Trophoblast cell (in vitro differentiated cells and primary cell): ENCODE measurements around the gene CACNA1B.

Source experiments
- DNase-seq, 2 donors: peaks; one replicate each; pipeline ENCODE4 v3.0.0-alpha.2; 2016
- H2AFZ ChIP-seq: 2 replicates; pipeline ENCODE4 v1.6.1; 2013; ENCODE audit warnings: low read length, moderate library complexity, mild to moderate bottlenecking; ENCODE audit not compliant: insufficient read depth, poor library complexity
- H2AK5ac ChIP-seq: 2 replicates; pipeline ENCODE4 v1.6.1; 2013; ENCODE audit warnings: mild to moderate bottlenecking, low read length
- H2BK120ac ChIP-seq: 2 replicates; pipeline ENCODE4 v1.6.1; 2013; ENCODE audit warnings: low read length, mild to moderate bottlenecking, moderate library complexity; ENCODE audit not compliant: insufficient read depth, poor library complexity
- H2BK12ac ChIP-seq: 2 replicates; pipeline ENCODE4 v1.6.1; 2013; ENCODE audit warnings: mild to moderate bottlenecking, low read length, moderate library complexity
- H2BK5ac ChIP-seq: 2 replicates; pipeline ENCODE4 v1.6.1; 2013; ENCODE audit warnings: low read length, low read depth, moderate library complexity, mild to moderate bottlenecking; ENCODE audit not compliant: poor library complexity
- H3K14ac ChIP-seq: 2 replicates; pipeline ENCODE4 v1.6.1; 2013; ENCODE audit warnings: mild to moderate bottlenecking, low read length
- H3K18ac ChIP-seq: 2 replicates; pipeline ENCODE4 v1.6.1; 2013; ENCODE audit warnings: mild to moderate bottlenecking, low read length
- H3K23ac ChIP-seq: 2 replicates; pipeline ENCODE4 v1.6.1; 2013; ENCODE audit warnings: low read length
- H3K27ac ChIP-seq: 2 replicates; pipeline ENCODE4 v1.5.1; 2013; ENCODE audit warnings: low read depth, mild to moderate bottlenecking, inconsistent platforms, low read length, moderate library complexity
- H3K27me3 ChIP-seq: 2 replicates; pipeline ENCODE4 v1.6.1; 2013; ENCODE audit warnings: inconsistent platforms, mild to moderate bottlenecking, low read length, moderate library complexity; ENCODE audit not compliant: insufficient read depth
- H3K36me3 ChIP-seq, 2 experiments: 1 replicate in 1 of 2; 2 replicates in 1 of 2; pipeline ENCODE4 v1.6.1; 2013; ENCODE audit warnings: low read length in 2 of 2, mild to moderate bottlenecking in 2 of 2, moderate library complexity in 1 of 2; ENCODE audit not compliant: insufficient read depth in 2 of 2, control insufficient read depth in 1 of 2
- H3K4ac ChIP-seq: 2 replicates; pipeline ENCODE4 v1.6.1; 2013; ENCODE audit warnings: low read depth, mild to moderate bottlenecking, low read length, moderate library complexity
- H3K4me1 ChIP-seq, 2 experiments: 1 replicate in 1 of 2; 2 replicates in 1 of 2; pipeline ENCODE4 v1.6.1; 2013; ENCODE audit warnings: low read length in 2 of 2, mild to moderate bottlenecking in 2 of 2, moderate library complexity in 1 of 2; ENCODE audit not compliant: insufficient read depth in 2 of 2, control insufficient read depth in 1 of 2
- H3K4me2 ChIP-seq: 2 replicates; pipeline ENCODE4 v1.6.1; 2013; ENCODE audit warnings: inconsistent platforms, mild to moderate bottlenecking, low read length, moderate library complexity
- H3K4me3 ChIP-seq: 2 replicates; pipeline ENCODE4 v1.5.1; 2013; ENCODE audit warnings: mild to moderate bottlenecking, low read depth, low read length, inconsistent platforms
- H3K79me1 ChIP-seq: one replicate; pipeline ENCODE4 v1.6.1; 2013; ENCODE audit warnings: low read length
- H3K79me2 ChIP-seq: 2 replicates; pipeline ENCODE4 v1.6.1; 2013; ENCODE audit warnings: low read length, mild to moderate bottlenecking; ENCODE audit not compliant: control insufficient read depth, insufficient read depth, poor library complexity
- H3K9ac ChIP-seq: 2 replicates; pipeline ENCODE4 v1.6.1; 2013; ENCODE audit warnings: mild to moderate bottlenecking, low read length
- H3K9me3 ChIP-seq: 2 replicates; pipeline ENCODE4 v1.6.1; 2013; ENCODE audit warnings: low read depth, mild to moderate bottlenecking, control low read depth, inconsistent platforms, low read length; ENCODE audit not compliant: insufficient read depth
- H4K12ac ChIP-seq: 2 replicates; pipeline ENCODE4 v1.6.1; 2013; ENCODE audit warnings: low read depth, mild to moderate bottlenecking, low read length, moderate library complexity
- H4K8ac ChIP-seq: 2 replicates; pipeline ENCODE4 v1.6.1; 2013; ENCODE audit warnings: low read depth, mild to moderate bottlenecking, low read length, moderate library complexity
- H4K91ac ChIP-seq: one replicate; pipeline ENCODE4 v1.6.1; 2013; ENCODE audit warnings: low read depth, mild to moderate bottlenecking, low read length, moderate library complexity
- WGBS: extraction: QIAGEN DNeasy Blood & Tissue Kit; methylation state at CpG from one replicate; pipeline ENCODE4 v1.1.7; 2013; ENCODE audit warnings: missing lambda C conversion rate; ENCODE audit not compliant: insufficient read length, insufficient coverage; ENCODE audit errors: extremely low coverage; 5-methylcytosine and 5-hydroxymethylcytosine counted together

Gene CACNA1B

GRCh38 chr9:137984005-137984404, 106.4 kb downstream of the CACNA1B start:
- no CpG with 5 or more reads among the region's 16 CpGs for WGBS

GRCh38 chr9:137984520-137985257, 107.1 kb downstream of the CACNA1B start:
- Histone ChIP-seq H2AK5ac (no peak overlapping the region), H3K79me2 (no peaks in the 10 kb centered on the region), H3K27ac (no peak overlapping the region), H3K27me3 (no peaks in the 10 kb centered on the region), H2AFZ (no peak overlapping the region), H3K4me3 (no peak overlapping the region), H2BK5ac (no peak overlapping the region), H4K8ac (no peak overlapping the region), H3K9ac (no peak overlapping the region), H2BK12ac (no peak overlapping the region), H4K91ac (no peak overlapping the region), H3K23ac (no peak overlapping the region), H3K14ac (no peak overlapping the region), H4K12ac (no peak overlapping the region), H3K79me1 (no peaks in the 10 kb centered on the region), H2BK120ac (no peak overlapping the region), H3K18ac (no peak overlapping the region), H3K4ac (no peak overlapping the region), H3K9me3 (peaks cover 47% of the 10 kb centered on the region), H3K36me3 (no peaks in the 10 kb centered on the region), H3K4me2 (no peak overlapping the region), H3K4me1 (no peaks in the 10 kb centered on the region)
- no CpG with 5 or more reads among the region's 7 CpGs for WGBS
- DNase-seq = no peak

More at GRCh38 chr9:137984005-137984404, 106.4 kb downstream of the CACNA1B start:
- Histone ChIP-seq H2AK5ac (no peak overlapping the region), H3K9ac (no peak overlapping the region), H3K9me3 (peaks cover 44% of the 10 kb centered on the region), H3K23ac (no peak overlapping the region), H4K12ac (no peak overlapping the region), H3K79me1 (no peaks in the 10 kb centered on the region), H3K27me3 (no peaks in the 10 kb centered on the region), H2BK12ac (no peak overlapping the region), H3K36me3 (no peaks in the 10 kb centered on the region), H3K4me1 (no peaks in the 10 kb centered on the region), H4K91ac (no peak overlapping the region), H3K79me2 (no peaks in the 10 kb centered on the region), H3K4me2 (no peak overlapping the region), H2AFZ (no peak overlapping the region), H3K4me3 (peak overlapping the region; percentile 38), H3K27ac (no peak overlapping the region), H2BK5ac (no peak overlapping the region), H3K14ac (no peak overlapping the region), H4K8ac (no peak overlapping the region), H3K18ac (no peak overlapping the region), H3K4ac (no peak overlapping the region), H2BK120ac (no peak overlapping the region)
- DNase-seq = no peak

- DNase-seq = no peak
Observed at GRCh38 chr9:137985637-137986071, 108.1 kb downstream of the CACNA1B start.

GRCh38 chr9:137986268-137987099, 108.9 kb downstream of the CACNA1B start:
- no peak overlapping the region for H4K91ac ChIP-seq
- no peak overlapping the region for H2BK5ac ChIP-seq
- no peaks in the 10 kb centered on the region for H3K27me3 ChIP-seq
- no peak overlapping the region for H2AFZ ChIP-seq
- H3K79me1 ChIP-seq = no peaks in the 10 kb centered on the region
- H3K4me1 ChIP-seq = no peaks in the 10 kb centered on the region
- H3K18ac ChIP-seq = no peak overlapping the region
- no peak overlapping the region for H2BK12ac ChIP-seq
- no peak overlapping the region for H3K27ac ChIP-seq
- no CpG with 5 or more reads among the region's 22 CpGs for WGBS
- DNase-seq = no peak
- H4K8ac ChIP-seq = no peak overlapping the region
- no peak overlapping the region for H2BK120ac ChIP-seq
- no peak overlapping the region for H3K9ac ChIP-seq
- H3K9me3 ChIP-seq = peaks cover 54% of the 10 kb centered on the region
- H3K4me2 ChIP-seq = no peak overlapping the region
- H4K12ac ChIP-seq = no peak overlapping the region
- H3K23ac ChIP-seq = no peak overlapping the region
- no peak overlapping the region for H3K4me3 ChIP-seq
- H3K36me3 ChIP-seq = no peaks in the 10 kb centered on the region
- H3K14ac ChIP-seq = no peak overlapping the region
- H3K4ac ChIP-seq = no peak overlapping the region
- H3K79me2 ChIP-seq = no peaks in the 10 kb centered on the region
- no peak overlapping the region for H2AK5ac ChIP-seq

More at GRCh38 chr9:137985637-137986071, 108.1 kb downstream of the CACNA1B start:
- Histone ChIP-seq H3K23ac (no peak overlapping the region), H3K9ac (no peak overlapping the region), H2BK12ac (no peak overlapping the region), H3K9me3 (peaks cover 53% of the 10 kb centered on the region), H3K79me1 (no peaks in the 10 kb centered on the region), H3K4me3 (no peak overlapping the region), H3K36me3 (no peaks in the 10 kb centered on the region), H4K12ac (no peak overlapping the region), H3K4me2 (no peak overlapping the region), H4K91ac (no peak overlapping the region), H2AK5ac (no peak overlapping the region), H2BK5ac (no peak overlapping the region), H4K8ac (no peak overlapping the region), H3K27ac (no peak overlapping the region), H2BK120ac (no peak overlapping the region), H3K18ac (no peak overlapping the region), H3K79me2 (no peaks in the 10 kb centered on the region), H2AFZ (no peak overlapping the region), H3K27me3 (no peaks in the 10 kb centered on the region), H3K4me1 (no peaks in the 10 kb centered on the region), H3K14ac (no peak overlapping the region), H3K4ac (no peak overlapping the region)
- no CpG with 5 or more reads among the region's 13 CpGs for WGBS
